Mammary epithelial cell (primary cell): Measurements from ENCODE around the gene TAC4.

Source experiments
- CTCF ChIP-seq, 2 donors: IDR thresholded peaks in 1 of 2; conservative IDR thresholded peaks in 1 of 2; 2 replicates each; pipeline ENCODE4 v1.5.1; 2011 to 2012; ENCODE audit warnings: inconsistent platforms in 2 of 2, low read length in 2 of 2, mild to moderate bottlenecking in 2 of 2, control low read depth in 1 of 2, low read depth in 1 of 2; ENCODE audit not compliant: insufficient read depth in 1 of 2; ENCODE audit errors: extremely low read depth in 1 of 2
- EZH2 ChIP-seq: IDR thresholded peaks from 2 replicates; pipeline ENCODE4 v1.6.1; 2012; ENCODE audit warnings: low read length, inconsistent platforms, borderline replicate concordance

- TF ChIP-seq CTCF (conservative IDR thresholded peaks at IDR 0.05 in 1 of 2, IDR thresholded peaks at IDR 0.05 in 1 of 2; ENCODE audit: extremely low read depth in 1 of 2, insufficient read depth in 1 of 2, low read depth in 1 of 2, low read length in 2 of 2): no peak
- no peak for TF ChIP-seq EZH2
These were observed 24.3 kb downstream of the TAC4 start for GRCh38 chr17:49823614-49824013.
